ENCODE data around the gene FBXL13. TPM values are rescaled to one million over a fixed set of nuclear protein-coding genes. Genes with fewer than 3 reads are reported as not detected.

FBXL13 gene
- total RNA-seq, 1 donor from 2014 or later = 0.36 TPM

DNA sequence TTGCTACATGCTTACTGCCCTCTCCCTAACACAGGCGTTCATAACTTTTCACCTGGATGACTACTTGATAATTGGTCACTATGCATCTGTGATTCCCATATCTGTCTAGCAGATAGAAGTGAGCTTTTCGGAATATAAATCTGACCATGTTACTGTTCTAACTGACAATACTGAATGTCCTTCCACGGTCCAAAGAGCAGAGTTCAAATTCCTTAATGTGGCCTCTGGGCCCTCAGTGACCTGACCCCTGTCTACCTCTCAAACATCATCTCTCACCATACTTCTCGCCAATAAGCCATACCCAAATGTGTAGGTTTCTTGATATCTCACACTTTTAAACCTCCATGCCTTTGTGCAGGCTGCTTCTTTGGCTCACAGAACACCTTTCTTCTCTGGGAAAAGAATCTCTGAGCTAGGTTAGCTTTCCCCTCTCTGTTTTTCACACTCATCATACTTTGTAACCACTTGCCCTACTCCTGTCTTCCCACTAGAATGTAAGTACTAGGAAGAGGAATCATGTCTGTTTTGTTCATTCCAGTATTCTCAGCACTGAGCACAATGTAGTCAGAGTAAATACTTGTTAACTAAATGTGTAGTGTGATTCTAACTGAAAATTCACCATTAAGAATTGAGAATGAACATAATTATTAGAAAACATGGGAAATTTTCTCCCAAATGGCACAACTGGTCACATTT lies 201.0 kb downstream of the FBXL13 start:
- H3K27me3 ChIP-seq (ENCODE audit: low read depth) = no peaks in the 10 kb centered on the region
- TF ChIP-seq, protein P1, sequence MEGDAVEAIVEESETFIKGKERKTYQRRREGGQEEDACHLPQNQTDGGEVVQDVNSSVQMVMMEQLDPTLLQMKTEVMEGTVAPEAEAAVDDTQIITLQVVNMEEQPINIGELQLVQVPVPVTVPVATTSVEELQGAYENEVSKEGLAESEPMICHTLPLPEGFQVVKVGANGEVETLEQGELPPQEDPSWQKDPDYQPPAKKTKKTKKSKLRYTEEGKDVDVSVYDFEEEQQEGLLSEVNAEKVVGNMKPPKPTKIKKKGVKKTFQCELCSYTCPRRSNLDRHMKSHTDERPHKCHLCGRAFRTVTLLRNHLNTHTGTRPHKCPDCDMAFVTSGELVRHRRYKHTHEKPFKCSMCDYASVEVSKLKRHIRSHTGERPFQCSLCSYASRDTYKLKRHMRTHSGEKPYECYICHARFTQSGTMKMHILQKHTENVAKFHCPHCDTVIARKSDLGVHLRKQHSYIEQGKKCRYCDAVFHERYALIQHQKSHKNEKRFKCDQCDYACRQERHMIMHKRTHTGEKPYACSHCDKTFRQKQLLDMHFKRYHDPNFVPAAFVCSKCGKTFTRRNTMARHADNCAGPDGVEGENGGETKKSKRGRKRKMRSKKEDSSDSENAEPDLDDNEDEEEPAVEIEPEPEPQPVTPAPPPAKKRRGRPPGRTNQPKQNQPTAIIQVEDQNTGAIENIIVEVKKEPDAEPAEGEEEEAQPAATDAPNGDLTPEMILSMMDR (IDR thresholded peaks at IDR 0.05; ENCODE audit: borderline replicate concordance) = no peak
- intact Hi-C loops (cut with micrococcal nuclease) = no loop called here
- H3K36me3 ChIP-seq = no peaks in the 10 kb centered on the region
- H3K4me3 ChIP-seq = no peak overlapping the region
- no peak overlapping the region for H3K27ac ChIP-seq (replicated peaks)
- no peaks in the 10 kb centered on the region for H3K4me1 ChIP-seq
- H3K9me3 ChIP-seq (replicated peaks) = no peaks in the 10 kb centered on the region
- no peak for DNase-seq

DNA sequence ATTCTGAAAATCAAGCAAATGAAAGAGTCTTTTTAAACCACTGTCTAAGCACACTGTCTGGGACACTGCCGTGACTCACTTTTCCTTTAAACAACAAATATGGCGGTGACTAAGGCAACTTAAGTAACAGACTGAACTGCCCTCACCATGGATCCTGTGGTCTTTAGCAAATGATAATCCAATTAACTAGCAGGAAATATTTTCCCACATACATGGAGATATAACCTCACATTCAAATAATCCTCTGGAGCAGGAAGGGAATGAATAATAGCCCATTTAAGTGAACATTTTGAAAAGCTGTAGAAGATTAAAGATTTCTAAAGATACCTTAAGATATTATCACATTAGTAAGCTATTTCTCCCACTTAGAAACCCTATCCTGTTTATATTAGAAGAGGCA lies 202.1 kb downstream of the FBXL13 start:
- H3K27me3 ChIP-seq (ENCODE audit: low read depth) = no peaks in the 10 kb centered on the region
- H3K36me3 ChIP-seq = no peaks in the 10 kb centered on the region
- no peaks in the 10 kb centered on the region for H3K9me3 ChIP-seq (replicated peaks)
- no peak overlapping the region for H3K27ac ChIP-seq (replicated peaks)
- no peak overlapping the region for H3K4me3 ChIP-seq
- intact Hi-C loops (cut with micrococcal nuclease) = no loop called here
- no peak for DNase-seq
- no peaks in the 10 kb centered on the region for H3K4me1 ChIP-seq
- TF ChIP-seq, protein P1 (IDR thresholded peaks at IDR 0.05; ENCODE audit: borderline replicate concordance) = no peak

DNA sequence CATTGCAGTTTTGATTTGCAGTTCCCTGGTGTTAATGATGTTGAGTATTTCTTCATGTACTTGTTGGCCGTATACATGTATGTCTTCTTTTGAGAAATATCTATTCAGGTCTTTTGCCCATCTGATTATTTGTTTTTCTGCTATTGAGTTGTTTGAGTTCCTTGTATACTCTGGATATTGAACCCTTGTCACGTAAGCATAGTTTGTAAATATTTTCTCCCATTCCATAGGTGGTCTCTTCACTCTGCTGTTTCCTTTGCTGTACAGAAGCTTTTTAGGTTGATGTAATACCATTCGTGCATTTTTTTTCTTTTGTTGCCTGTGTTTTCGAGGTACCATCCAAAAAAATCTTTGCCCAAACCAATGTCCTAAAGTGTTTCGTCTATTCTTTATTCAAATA lies 205.4 kb downstream of the FBXL13 start:
- Histone ChIP-seq H3K27me3 (ENCODE audit: low read depth) (no peaks in the 10 kb centered on the region), H3K9me3 (replicated peaks) (no peaks in the 10 kb centered on the region), H3K36me3 (no peaks in the 10 kb centered on the region), H3K4me3 (no peak overlapping the region), H3K27ac (replicated peaks) (no peak overlapping the region), H3K4me1 (no peaks in the 10 kb centered on the region)
- DNase-seq = no peak
- intact Hi-C loops (cut with micrococcal nuclease) = no loop called here
- TF ChIP-seq, protein P1 (IDR thresholded peaks at IDR 0.05; ENCODE audit: borderline replicate concordance) = no peak

DNA sequence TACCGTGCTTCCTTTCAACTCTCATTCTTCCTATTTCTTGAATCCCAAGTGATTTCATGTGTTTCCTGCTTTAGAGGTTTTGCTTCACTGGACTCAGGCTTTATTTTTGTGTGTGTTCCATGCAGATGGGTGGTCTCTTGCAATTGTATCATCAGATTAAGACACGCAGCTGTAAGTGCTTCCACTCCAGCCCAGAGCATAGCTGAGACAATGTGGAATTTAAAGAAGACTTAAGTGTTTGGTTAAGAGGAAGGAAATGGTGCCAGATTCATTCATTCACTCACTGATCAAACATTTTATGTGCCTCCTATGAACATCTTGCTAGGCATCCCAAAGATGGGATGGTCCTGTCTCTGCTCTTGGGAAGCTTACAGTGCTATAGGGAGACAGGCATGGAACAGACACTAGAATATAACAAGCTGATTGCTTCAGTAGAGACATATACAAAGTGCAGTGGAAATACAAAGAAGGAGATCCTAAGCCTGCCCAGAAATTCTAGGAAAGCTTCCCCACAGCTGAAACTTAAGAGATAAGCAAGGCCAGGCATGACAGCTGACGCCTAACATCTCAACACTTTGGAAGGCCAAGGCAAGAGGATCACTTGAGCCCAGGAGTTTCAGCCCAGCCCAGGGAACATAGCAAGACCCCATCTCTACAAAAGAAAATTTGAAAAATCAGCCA lies 207.9 kb downstream of the FBXL13 start:
- H3K36me3 ChIP-seq = no peaks in the 10 kb centered on the region
- H3K27me3 ChIP-seq (ENCODE audit: low read depth) = no peaks in the 10 kb centered on the region
- H3K4me3 ChIP-seq = no peak overlapping the region
- no peak for DNase-seq
- no peaks in the 10 kb centered on the region for H3K9me3 ChIP-seq (replicated peaks)
- no peak overlapping the region for H3K27ac ChIP-seq (replicated peaks)
- intact Hi-C loops (cut with micrococcal nuclease) = no loop called here
- TF ChIP-seq, protein P1 (IDR thresholded peaks at IDR 0.05; ENCODE audit: borderline replicate concordance) = no peak
- H3K4me1 ChIP-seq = no peaks in the 10 kb centered on the region

DNA sequence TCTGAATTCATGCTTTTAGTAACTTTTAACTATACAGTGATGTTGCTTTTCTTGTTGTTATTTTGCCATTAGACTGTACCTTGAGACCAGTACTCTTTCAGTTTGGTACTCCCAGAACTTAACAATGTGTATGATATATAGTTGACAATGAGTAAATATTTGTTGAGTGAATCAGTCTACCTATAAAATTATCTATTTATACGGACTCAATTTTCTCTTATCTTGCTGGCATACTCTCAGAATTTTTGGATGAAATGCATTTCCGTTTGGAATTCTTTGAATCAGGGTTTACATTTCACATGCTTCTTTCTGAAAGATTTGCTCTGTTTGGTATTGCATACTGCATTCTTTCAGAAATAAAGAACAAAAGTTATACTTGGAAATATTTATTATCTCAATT lies 209.6 kb downstream of the FBXL13 start:
- H3K9me3 ChIP-seq (replicated peaks) = no peaks in the 10 kb centered on the region
- no peaks in the 10 kb centered on the region for H3K4me1 ChIP-seq
- intact Hi-C loops (cut with micrococcal nuclease) = no loop called here
- TF ChIP-seq, protein P1 (IDR thresholded peaks at IDR 0.05; ENCODE audit: borderline replicate concordance) = no peak
- no peaks in the 10 kb centered on the region for H3K36me3 ChIP-seq
- DNase-seq = no peak
- H3K4me3 ChIP-seq = no peak overlapping the region
- H3K27ac ChIP-seq (replicated peaks) = no peak overlapping the region
- no peaks in the 10 kb centered on the region for H3K27me3 ChIP-seq (ENCODE audit: low read depth)

Measured in left ventricle myocardium inferior (tissue), 1 donor.